HepG2 (cell line): ENCODE results near the gene PAN2. TPM values are rescaled to one million over a fixed set of nuclear protein-coding genes. Genes with fewer than 3 reads are reported as not detected.

Experiments used
- ERF ChIP-seq: IDR thresholded peaks from 2 replicates; pipeline ENCODE4 v1.6.1; 2018; ENCODE audit warnings: missing biosample characterization, missing genetic modification reagents
- KDM5B ChIP-seq: sonication (generic); formaldehyde crosslinking; IDR thresholded peaks from 2 replicates; pipeline ENCODE4 v1.4.0; 2020; ENCODE audit warnings: missing genetic modification reagents, mild to moderate bottlenecking, borderline replicate concordance
- NBN ChIP-seq: fragments of 450-650 bp; conservative IDR thresholded peaks from 2 replicates; pipeline ENCODE4 v1.6.1; 2017
- SRY ChIP-seq: sonication (generic); formaldehyde crosslinking; IDR thresholded peaks from 2 replicates; pipeline ENCODE4 v1.8.0; 2022; ENCODE audit warnings: mild to moderate bottlenecking, missing genetic modification reagents
- TOPORS ChIP-seq: sonication (generic); formaldehyde crosslinking; IDR thresholded peaks from 2 replicates; pipeline ENCODE4 v1.8.0; 2023; ENCODE audit warnings: mild to moderate bottlenecking, missing genetic modification reagents
- ZNF143 ChIP-seq: sonication (generic); formaldehyde crosslinking; IDR thresholded peaks from 2 replicates; pipeline ENCODE4 v1.4.0; 2020; ENCODE audit warnings: missing genetic modification reagents
- ZNF30 ChIP-seq: sonication (generic); formaldehyde crosslinking; IDR thresholded peaks from 2 replicates; pipeline ENCODE4 v1.5.0; 2020; ENCODE audit warnings: mild to moderate bottlenecking, missing genetic modification reagents
- ZNF614 ChIP-seq: IDR thresholded peaks from 2 replicates; pipeline ENCODE4 v1.6.1; 2018; ENCODE audit warnings: missing biosample characterization, missing genetic modification reagents, inconsistent platforms, borderline replicate concordance
- ZSCAN31 ChIP-seq: sonication (generic); formaldehyde crosslinking; IDR thresholded peaks from 2 replicates; pipeline ENCODE4 v1.5.0; 2020; ENCODE audit warnings: low read depth, mild to moderate bottlenecking, missing genetic modification reagents
- polyA plus RNA-seq, 8 experiments: library from polyadenylated mRNA; depleted of rRNA in 3 of 8; stranded (reverse) in 7 of 8; unstranded in 1 of 8; fragments of >200 nt; fragmentation: Illumina TruSeq in 4 of 8; extraction: Trizol in 4 of 8; gene quantifications; 2 replicates each; pipeline versions ENCODE4 v1.2.1 to v1.2.3, GENCODE V29; 2011 to 2016; ENCODE audit warnings: low read depth in 4 of 8, missing spikeins in 1 of 8, mixed read lengths in 1 of 8; ENCODE audit not compliant: insufficient read depth in 1 of 8
- total RNA-seq, 5 experiments: library from RNA; depleted of rRNA; stranded (reverse); fragments of >200 nt; fragmentation: Illumina TruSeq; extraction: Trizol; gene quantifications; 2 replicates each; pipeline ENCODE4 v1.2.3, GENCODE V29; 2016; ENCODE audit warnings: low read depth in 1 of 5
- TF ChIP-seq, protein P1 (sequence below), 2 experiments: fragments of 450-650 bp in 1 of 2; sonication (generic) in 1 of 2; formaldehyde crosslinking in 1 of 2; IDR thresholded peaks; 2 replicates each; pipeline versions ENCODE4 v1.6.1 to v1.8.0; 2016 to 2022; ENCODE audit warnings: antibody characterized with exemption in 1 of 2, mild to moderate bottlenecking in 1 of 2, missing genetic modification reagents in 1 of 2
- TF ChIP-seq, protein P2 (sequence below): sonication (generic); formaldehyde crosslinking; IDR thresholded peaks from 2 replicates; pipeline ENCODE4 v1.9.0; 2021; ENCODE audit warnings: missing genetic modification reagents, borderline replicate concordance
- TF ChIP-seq, protein P3 (sequence below): IDR thresholded peaks from 2 replicates; pipeline ENCODE4 v1.6.1; 2012; ENCODE audit warnings: inconsistent platforms
- TF ChIP-seq, protein P4 (sequence below): sonication (generic); formaldehyde crosslinking; IDR thresholded peaks from 2 replicates; pipeline ENCODE4 v1.4.0; 2020; ENCODE audit warnings: mild to moderate bottlenecking, low read depth, missing genetic modification reagents

The PAN2 gene
- total and polyA plus RNA-seq, 2 of the 13 experiments (the other 11 are each of a cell fraction or from before 2014, with no cell fraction given) = 27.2 to 61.1 TPM

DNA sequence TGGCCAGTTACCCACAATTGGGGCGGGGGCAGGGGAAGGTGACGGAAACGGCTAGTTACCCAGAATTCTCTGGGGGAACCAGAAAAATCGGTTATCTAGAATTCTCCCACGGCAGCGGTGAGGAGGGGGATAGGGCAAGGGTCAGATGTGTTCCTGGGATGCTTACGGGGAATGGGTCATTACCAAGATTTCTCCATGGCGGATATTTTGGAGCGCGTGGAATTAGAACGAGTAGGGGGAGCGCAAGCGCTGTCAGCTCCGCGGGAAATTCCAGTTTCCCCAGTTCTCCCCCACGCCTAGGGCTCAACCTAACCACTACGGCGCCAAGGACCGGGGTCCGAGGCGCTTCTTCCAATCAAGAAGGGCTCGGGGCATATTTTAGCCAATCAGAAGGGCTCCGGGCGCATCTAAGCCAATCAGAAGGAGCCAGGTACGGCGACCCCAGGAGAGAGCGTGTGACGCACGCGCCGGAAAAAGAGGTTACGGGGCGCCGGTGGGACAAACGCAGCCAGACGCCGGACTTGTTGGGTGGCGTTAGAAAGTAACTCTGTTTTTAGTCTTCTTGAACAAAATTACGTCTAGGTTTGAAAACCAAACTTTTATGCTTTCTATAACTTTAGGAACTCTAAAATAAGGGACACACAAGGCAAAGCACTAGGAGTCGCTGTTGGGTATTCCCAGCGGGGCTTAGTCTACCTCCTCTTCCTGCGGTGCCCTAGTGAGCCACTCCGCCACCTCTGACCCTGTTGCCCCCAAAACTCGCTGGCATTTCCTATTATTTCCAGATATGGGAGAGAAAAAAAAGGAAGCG is at the start of gene PAN2 (continued):
- TF ChIP-seq, protein P1, sequence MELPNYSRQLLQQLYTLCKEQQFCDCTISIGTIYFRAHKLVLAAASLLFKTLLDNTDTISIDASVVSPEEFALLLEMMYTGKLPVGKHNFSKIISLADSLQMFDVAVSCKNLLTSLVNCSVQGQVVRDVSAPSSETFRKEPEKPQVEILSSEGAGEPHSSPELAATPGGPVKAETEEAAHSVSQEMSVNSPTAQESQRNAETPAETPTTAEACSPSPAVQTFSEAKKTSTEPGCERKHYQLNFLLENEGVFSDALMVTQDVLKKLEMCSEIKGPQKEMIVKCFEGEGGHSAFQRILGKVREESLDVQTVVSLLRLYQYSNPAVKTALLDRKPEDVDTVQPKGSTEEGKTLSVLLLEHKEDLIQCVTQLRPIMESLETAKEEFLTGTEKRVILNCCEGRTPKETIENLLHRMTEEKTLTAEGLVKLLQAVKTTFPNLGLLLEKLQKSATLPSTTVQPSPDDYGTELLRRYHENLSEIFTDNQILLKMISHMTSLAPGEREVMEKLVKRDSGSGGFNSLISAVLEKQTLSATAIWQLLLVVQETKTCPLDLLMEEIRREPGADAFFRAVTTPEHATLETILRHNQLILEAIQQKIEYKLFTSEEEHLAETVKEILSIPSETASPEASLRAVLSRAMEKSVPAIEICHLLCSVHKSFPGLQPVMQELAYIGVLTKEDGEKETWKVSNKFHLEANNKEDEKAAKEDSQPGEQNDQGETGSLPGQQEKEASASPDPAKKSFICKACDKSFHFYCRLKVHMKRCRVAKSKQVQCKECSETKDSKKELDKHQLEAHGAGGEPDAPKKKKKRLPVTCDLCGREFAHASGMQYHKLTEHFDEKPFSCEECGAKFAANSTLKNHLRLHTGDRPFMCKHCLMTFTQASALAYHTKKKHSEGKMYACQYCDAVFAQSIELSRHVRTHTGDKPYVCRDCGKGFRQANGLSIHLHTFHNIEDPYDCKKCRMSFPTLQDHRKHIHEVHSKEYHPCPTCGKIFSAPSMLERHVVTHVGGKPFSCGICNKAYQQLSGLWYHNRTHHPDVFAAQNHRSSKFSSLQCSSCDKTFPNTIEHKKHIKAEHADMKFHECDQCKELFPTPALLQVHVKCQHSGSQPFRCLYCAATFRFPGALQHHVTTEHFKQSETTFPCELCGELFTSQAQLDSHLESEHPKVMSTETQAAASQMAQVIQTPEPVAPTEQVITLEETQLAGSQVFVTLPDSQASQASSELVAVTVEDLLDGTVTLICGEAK (IDR thresholded peaks at IDR 0.05) = no peak
- TF ChIP-seq, protein P1 (CRISPR knock-in tag; IDR thresholded peaks at IDR 0.05) = peak; percentile 67; the same call in 1 of the 2 replicates
- TF ChIP-seq ZNF143 = peak; percentile 85
- TF ChIP-seq ZNF614 = 0 out of 2 replicates have a peak, but pooled peaks have one; percentile 44
- TF ChIP-seq, protein P2, sequence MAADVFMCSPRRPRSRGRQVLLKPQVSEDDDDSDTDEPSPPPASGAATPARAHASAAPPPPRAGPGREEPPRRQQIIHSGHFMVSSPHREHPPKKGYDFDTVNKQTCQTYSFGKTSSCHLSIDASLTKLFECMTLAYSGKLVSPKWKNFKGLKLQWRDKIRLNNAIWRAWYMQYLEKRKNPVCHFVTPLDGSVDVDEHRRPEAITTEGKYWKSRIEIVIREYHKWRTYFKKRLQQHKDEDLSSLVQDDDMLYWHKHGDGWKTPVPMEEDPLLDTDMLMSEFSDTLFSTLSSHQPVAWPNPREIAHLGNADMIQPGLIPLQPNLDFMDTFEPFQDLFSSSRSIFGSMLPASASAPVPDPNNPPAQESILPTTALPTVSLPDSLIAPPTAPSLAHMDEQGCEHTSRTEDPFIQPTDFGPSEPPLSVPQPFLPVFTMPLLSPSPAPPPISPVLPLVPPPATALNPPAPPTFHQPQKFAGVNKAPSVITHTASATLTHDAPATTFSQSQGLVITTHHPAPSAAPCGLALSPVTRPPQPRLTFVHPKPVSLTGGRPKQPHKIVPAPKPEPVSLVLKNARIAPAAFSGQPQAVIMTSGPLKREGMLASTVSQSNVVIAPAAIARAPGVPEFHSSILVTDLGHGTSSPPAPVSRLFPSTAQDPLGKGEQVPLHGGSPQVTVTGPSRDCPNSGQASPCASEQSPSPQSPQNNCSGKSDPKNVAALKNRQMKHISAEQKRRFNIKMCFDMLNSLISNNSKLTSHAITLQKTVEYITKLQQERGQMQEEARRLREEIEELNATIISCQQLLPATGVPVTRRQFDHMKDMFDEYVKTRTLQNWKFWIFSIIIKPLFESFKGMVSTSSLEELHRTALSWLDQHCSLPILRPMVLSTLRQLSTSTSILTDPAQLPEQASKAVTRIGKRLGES (CRISPR knock-in tag) = 0 out of 2 replicates have a peak, but pooled peaks have one; percentile 22
- TF ChIP-seq ZNF30 (CRISPR knock-in tag) = 0 out of 2 replicates have a peak, but pooled peaks have one; percentile 33
- TF ChIP-seq KDM5B (CRISPR knock-in tag) = 0 out of 2 replicates have a peak, but pooled peaks have one; percentile 37
- no peak for TF ChIP-seq NBN
- peak; percentile 68; the same call in 1 of the 2 replicates for TF ChIP-seq ERF (CRISPR knock-in tag)
- TF ChIP-seq ZSCAN31 = 0 out of 2 replicates have a peak, but pooled peaks have one; percentile 33
- TF ChIP-seq, protein P3, sequence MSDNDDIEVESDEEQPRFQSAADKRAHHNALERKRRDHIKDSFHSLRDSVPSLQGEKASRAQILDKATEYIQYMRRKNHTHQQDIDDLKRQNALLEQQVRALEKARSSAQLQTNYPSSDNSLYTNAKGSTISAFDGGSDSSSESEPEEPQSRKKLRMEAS = peak; percentile 63; the same call in 1 of the 2 replicates
- TF ChIP-seq, protein P4, sequence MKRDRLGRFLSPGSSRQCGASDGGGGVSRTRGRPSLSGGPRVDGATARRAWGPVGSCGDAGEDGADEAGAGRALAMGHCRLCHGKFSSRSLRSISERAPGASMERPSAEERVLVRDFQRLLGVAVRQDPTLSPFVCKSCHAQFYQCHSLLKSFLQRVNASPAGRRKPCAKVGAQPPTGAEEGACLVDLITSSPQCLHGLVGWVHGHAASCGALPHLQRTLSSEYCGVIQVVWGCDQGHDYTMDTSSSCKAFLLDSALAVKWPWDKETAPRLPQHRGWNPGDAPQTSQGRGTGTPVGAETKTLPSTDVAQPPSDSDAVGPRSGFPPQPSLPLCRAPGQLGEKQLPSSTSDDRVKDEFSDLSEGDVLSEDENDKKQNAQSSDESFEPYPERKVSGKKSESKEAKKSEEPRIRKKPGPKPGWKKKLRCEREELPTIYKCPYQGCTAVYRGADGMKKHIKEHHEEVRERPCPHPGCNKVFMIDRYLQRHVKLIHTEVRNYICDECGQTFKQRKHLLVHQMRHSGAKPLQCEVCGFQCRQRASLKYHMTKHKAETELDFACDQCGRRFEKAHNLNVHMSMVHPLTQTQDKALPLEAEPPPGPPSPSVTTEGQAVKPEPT (CRISPR knock-in tag) = no peak
- TF ChIP-seq SRY = no peak
- no peak for TF ChIP-seq TOPORS
